K562 (cell line): ENCODE data around the gene SIK3.

Experiments
- ARID2 ChIP-seq: fragments of 450-650 bp; IDR thresholded peaks from 2 replicates; pipeline ENCODE4 v1.6.1; 2017; ENCODE audit warnings: antibody characterized with exemption, mild to moderate bottlenecking
- CBX8 ChIP-seq: fragments of 200-600 bp; sonication (generic); IDR thresholded peaks from 2 replicates; pipeline ENCODE4 v1.6.1; 2012; ENCODE audit warnings: borderline replicate concordance, mixed run types, low read depth, mild to moderate bottlenecking, moderate library complexity, mixed read lengths, low read length, control low read depth, inconsistent platforms; ENCODE audit not compliant: poor library complexity, severe bottlenecking; ENCODE audit errors: extremely low read depth
- HMG20B ChIP-seq: fragments of 250-450 bp; sonication (Bioruptor Pico); IDR thresholded peaks from 2 replicates; pipeline ENCODE4 v1.5.0; 2021; ENCODE audit warnings: mild to moderate bottlenecking
- TEAD4 ChIP-seq, 2 experiments: sonication (generic) in 1 of 2; formaldehyde crosslinking in 1 of 2; IDR thresholded peaks; 2 replicates each; pipeline versions ENCODE4 v1.6.1 to v1.8.0; 2012 to 2022; ENCODE audit warnings: borderline replicate concordance in 1 of 2, inconsistent platforms in 1 of 2, low read length in 1 of 2, mild to moderate bottlenecking in 1 of 2, missing genetic modification reagents in 1 of 2
- ZNF347 ChIP-seq: fragments of 450-650 bp; formaldehyde crosslinking; IDR thresholded peaks from 2 replicates; pipeline ENCODE4 v1.4.0; 2020; ENCODE audit warnings: low read depth, mild to moderate bottlenecking, moderate library complexity

- no peak for TF ChIP-seq ARID2
- TF ChIP-seq TEAD4 (IDR thresholded peaks at IDR 0.05; ENCODE audit: low read length), result no peak
- no peak for TF ChIP-seq TEAD4 (CRISPR knock-in tag; IDR thresholded peaks at IDR 0.05; ENCODE audit: borderline replicate concordance)
- TF ChIP-seq HMG20B, result no peak
- TF ChIP-seq ZNF347 (CRISPR knock-in tag), result no peak
- no peak for TF ChIP-seq CBX8
Measured at GRCh38 chr11:116843661-116844060, 254.6 kb downstream of the SIK3 start.
